Measurements from ENCODE around the gene PRR13. TPM values are rescaled to one million over a fixed set of nuclear protein-coding genes. Genes with fewer than 3 reads are reported as not detected.

Gene PRR13
- total and polyA plus RNA-seq, 2 of the 8 experiments (the other 6 are each of a cell fraction or from before 2014, with no cell fraction given) = 82.9 to 185 TPM

- no peak for TF ChIP-seq CHD7 (IDR thresholded peaks at IDR 0.05; ENCODE audit: insufficient replicate concordance, low read length)
- TF ChIP-seq HDAC6 (IDR thresholded peaks at IDR 0.05; ENCODE audit: low read depth, low read length) = no peak
- TF ChIP-seq, protein P1, sequence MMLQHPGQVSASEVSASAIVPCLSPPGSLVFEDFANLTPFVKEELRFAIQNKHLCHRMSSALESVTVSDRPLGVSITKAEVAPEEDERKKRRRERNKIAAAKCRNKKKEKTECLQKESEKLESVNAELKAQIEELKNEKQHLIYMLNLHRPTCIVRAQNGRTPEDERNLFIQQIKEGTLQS (IDR thresholded peaks at IDR 0.05; ENCODE audit: insufficient read depth, low read depth, low read length) = no peak
- no peak for TF ChIP-seq RNF2 (IDR thresholded peaks at IDR 0.05; ENCODE audit: borderline replicate concordance, low read depth, low read length, missing control alignments, poor library complexity, severe bottlenecking)
- TF ChIP-seq SP1 (IDR thresholded peaks at IDR 0.05; ENCODE audit: low read depth, low read length) = no peak
- TF ChIP-seq RFX5 (IDR thresholded peaks at IDR 0.05; ENCODE audit: borderline replicate concordance, low read depth, low read length) = no peak
- no peak for TF ChIP-seq TEAD4 (IDR thresholded peaks at IDR 0.05; ENCODE audit: low read depth, low read length)
Observed at GRCh38 chr12:53424626-53425514, 16.7 kb upstream of the PRR13 start (continued).
